Measurements from ENCODE around the gene WBP1. TPM values are rescaled to one million over a fixed set of nuclear protein-coding genes. Genes with fewer than 3 reads are reported as not detected.
"Not testable (repeated sequence)": the region's sequence is repeated elsewhere in the genome, so short reads cannot be mapped to it uniquely, and the experiment has no call there.

WBP1 gene
- total RNA-seq, 2 experiments from 2014 or later, result 52.5 to 52.6 TPM

DNA sequence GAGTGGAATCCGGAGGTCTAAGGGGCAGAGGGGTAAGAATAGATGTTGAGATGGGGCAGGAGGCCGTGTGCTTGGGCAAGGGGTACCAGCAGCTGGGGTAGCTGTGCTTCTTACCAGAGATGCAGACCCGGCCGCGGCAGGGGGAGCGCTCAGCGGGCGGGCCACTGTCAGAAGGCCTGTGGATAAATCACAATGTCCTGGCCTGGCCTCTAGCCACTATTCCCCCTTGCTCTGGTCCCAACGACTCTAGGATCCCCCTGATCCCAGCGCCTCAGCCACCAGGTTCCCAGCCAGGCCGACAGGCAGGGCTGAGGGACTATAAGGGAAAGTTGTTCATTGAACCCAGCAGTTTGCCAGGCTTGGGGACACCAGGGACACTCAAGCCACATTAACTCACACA lies 27.7 kb upstream of the WBP1 start:
- ChIA-PET POLR2A (no interaction called here), CTCF (interaction anchor here (1.5 to 2.3 kb wide), 3 partner anchors 10 to 102 kb away, joined by 3 to 6 read pairs (median 5); no protein-coding TSS in a partner anchor)
- H3K4me1 Mint-ChIP-seq, result no peaks in the 10 kb centered on the region
- no peak overlapping the region for H3K27ac Mint-ChIP-seq
- no peak overlapping the region for H3K4me3 Mint-ChIP-seq
- DNase-seq, result no peak
- H3K36me3 Mint-ChIP-seq (ENCODE audit: low read depth), result peaks cover 5% of the 10 kb centered on the region
- no peaks in the 10 kb centered on the region for H3K27me3 Mint-ChIP-seq
- no peaks in the 10 kb centered on the region for H3K9me3 Mint-ChIP-seq

DNA sequence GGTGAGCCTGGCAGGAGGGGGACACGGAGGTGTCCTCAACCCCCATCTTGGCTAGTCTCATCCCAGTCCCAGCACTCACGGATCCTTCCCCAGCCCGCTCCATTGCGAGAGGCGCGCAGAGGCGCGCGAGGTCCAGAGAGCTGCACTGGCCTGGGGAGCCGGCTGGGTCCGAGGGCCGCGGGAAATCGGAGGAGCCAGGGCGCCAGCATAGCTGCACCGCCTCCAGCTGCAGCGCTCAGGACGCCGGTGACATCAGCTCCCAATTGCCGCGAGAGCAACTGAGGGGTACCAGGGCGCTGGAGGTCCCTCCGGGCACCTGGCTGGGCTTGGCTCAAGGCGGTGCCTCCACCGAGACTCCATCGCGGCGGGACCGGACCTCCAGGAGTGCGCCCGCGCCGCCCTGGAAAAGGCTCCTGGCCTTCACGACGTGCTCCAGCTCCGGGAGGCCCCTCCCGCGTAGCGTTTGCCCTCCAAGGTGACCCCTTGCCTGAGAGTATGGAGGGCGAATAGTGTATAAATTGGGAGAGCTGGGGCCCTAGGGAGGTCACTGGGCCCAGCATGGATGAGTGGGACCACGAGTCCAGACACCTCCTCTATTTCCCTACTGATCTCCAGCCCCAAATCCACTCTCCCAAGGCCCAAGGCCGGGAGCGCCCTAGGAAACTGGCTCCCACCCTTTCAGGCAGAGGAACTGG lies 22.0 kb upstream of the WBP1 start:
- ChIA-PET POLR2A (no interaction called here), CTCF (no interaction called here)
- H3K9me3 Mint-ChIP-seq, result no peaks in the 10 kb centered on the region
- peaks cover 24% of the 10 kb centered on the region for H3K27me3 Mint-ChIP-seq
- DNase-seq, result no peak
- no peaks in the 10 kb centered on the region for H3K36me3 Mint-ChIP-seq (ENCODE audit: low read depth)
- H3K27ac Mint-ChIP-seq, result no peak overlapping the region
- H3K4me1 Mint-ChIP-seq, result peaks cover 5% of the 10 kb centered on the region
- H3K4me3 Mint-ChIP-seq, result no peak overlapping the region

DNA sequence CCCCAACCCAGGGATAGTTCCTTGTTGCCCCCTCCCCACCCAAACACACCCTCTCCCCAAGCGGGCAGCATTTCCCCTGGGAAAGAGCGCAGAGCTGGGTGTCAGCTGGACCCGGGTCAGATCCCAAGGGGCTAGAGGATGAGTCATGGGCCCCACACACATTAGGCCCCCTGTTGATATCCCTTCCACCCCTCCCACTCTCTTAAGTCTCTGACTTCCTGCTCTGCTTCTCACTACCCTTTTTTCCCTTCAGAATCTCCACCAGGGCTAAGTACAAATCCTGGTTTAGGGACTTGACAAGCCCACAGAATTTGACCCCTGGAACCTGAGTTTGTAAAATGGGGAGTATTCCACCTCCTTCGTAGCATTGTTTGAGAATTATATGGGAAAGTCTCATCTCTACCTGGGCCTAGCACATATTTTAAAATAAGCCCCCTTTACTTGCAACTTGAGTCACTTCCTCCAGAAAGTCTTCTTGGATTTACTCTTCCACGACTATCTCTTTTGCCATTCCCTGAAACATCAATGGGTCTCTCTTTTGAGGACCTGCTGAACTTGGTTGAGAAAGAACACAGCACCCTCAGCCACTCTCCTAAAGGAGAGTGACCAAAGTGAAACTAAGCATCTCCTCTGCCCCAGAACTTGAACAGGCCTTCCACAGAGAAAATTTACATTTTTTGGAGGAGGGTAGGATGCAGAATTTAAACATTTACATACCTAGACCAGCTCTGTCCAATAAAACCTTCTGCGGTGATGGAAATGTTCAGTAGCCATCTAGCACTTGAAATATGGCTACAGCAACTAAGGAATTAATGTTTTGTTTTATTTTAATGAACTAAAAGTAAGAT lies 21.2 kb upstream of the WBP1 start:
- Mint-ChIP-seq H3K9me3 (no peaks in the 10 kb centered on the region), H3K27me3 (peaks cover 24% of the 10 kb centered on the region), H3K36me3 (ENCODE audit: low read depth) (no peaks in the 10 kb centered on the region), H3K4me3 (no peak overlapping the region), H3K27ac (no peak overlapping the region), H3K4me1 (peaks cover 5% of the 10 kb centered on the region)
- no peak for DNase-seq
- ChIA-PET CTCF (no interaction called here), POLR2A (no interaction called here)

DNA sequence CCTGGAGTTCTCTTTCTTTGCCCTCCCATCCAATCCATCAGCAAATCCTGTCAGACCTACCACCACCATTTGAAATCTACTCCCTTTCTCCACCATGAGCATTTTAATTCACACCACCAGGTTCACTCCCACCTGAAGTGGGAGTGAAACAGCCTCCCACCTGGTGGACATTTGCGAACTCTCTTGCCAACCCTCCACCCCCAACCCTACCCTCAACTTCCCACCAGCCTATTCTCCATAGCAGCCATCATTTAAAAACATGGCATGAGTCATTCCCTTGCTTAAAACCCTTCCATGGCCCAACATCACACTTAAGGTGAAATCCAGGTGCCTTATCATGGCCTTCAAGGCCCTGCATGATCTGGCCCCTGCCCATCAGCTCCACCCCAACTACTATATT lies 20.0 kb upstream of the WBP1 start:
- Mint-ChIP-seq H3K36me3 (ENCODE audit: low read depth) (no peaks in the 10 kb centered on the region), H3K27ac (no peak overlapping the region), H3K4me1 (peaks cover 9% of the 10 kb centered on the region), H3K4me3 (no peak overlapping the region), H3K9me3 (no peaks in the 10 kb centered on the region), H3K27me3 (peaks cover 33% of the 10 kb centered on the region)
- ChIA-PET POLR2A (no interaction called here), CTCF (interaction anchor here (0.5 to 2.9 kb wide), 2 partner anchors 12 to 16 kb away, joined by 3 to 10 read pairs; partner anchors contain the start of gene INO80B)
- DNase-seq, result no peak

GRCh38 chr2:74439373-74439772 lies 18.9 kb upstream of the WBP1 start:
- H3K27ac Mint-ChIP-seq, result no peak overlapping the region
- no peak for DNase-seq
- H3K4me3 Mint-ChIP-seq, result no peak overlapping the region
- no peaks in the 10 kb centered on the region for H3K9me3 Mint-ChIP-seq
- ChIA-PET POLR2A (no interaction called here), CTCF (interaction anchor here (0.8 to 2.9 kb wide), 7 partner anchors 9 to 42 kb away, joined by 3 to 10 read pairs (median 5); partner anchors contain the start of genes C2orf81, INO80B and WDR54)
- H3K27me3 Mint-ChIP-seq, result peaks cover 38% of the 10 kb centered on the region
- peaks cover 9% of the 10 kb centered on the region for H3K4me1 Mint-ChIP-seq
- H3K36me3 Mint-ChIP-seq (ENCODE audit: low read depth), result no peaks in the 10 kb centered on the region

GRCh38 chr2:74439803-74440377 lies 18.3 kb upstream of the WBP1 start:
- H3K4me3 Mint-ChIP-seq, result no peak overlapping the region
- H3K27me3 Mint-ChIP-seq, result peaks cover 43% of the 10 kb centered on the region
- H3K4me1 Mint-ChIP-seq, result peaks cover 9% of the 10 kb centered on the region
- H3K9me3 Mint-ChIP-seq, result no peaks in the 10 kb centered on the region
- no peaks in the 10 kb centered on the region for H3K36me3 Mint-ChIP-seq (ENCODE audit: low read depth)
- no peak overlapping the region for H3K27ac Mint-ChIP-seq
- POLR2A ChIA-PET, result no interaction called here
- no peak for DNase-seq
- CTCF ChIA-PET, result interaction anchor here (0.6 to 2.9 kb wide), 9 partner anchors 9 to 92 kb away, joined by 3 to 10 read pairs (median 4); partner anchors contain the start of genes C2orf81, INO80B and WDR54

GRCh38 chr2:74440378-74441169 lies 17.7 kb upstream of the WBP1 start:
- ChIA-PET POLR2A (interaction anchor here (0.5 kb wide), 1 partner anchor 43 kb away, joined by 4 read pairs; no protein-coding TSS in a partner anchor), CTCF (interaction anchor here (0.6 to 2.9 kb wide), 10 partner anchors 8 to 147 kb away, joined by 3 to 10 read pairs (median 3); partner anchors contain the start of genes C2orf81, INO80B and WDR54)
- peaks cover 9% of the 10 kb centered on the region for H3K4me1 Mint-ChIP-seq
- no peaks in the 10 kb centered on the region for H3K36me3 Mint-ChIP-seq (ENCODE audit: low read depth)
- no peak for DNase-seq
- H3K27me3 Mint-ChIP-seq, result peaks cover 46% of the 10 kb centered on the region
- peak overlapping the region; percentile 36 for H3K4me3 Mint-ChIP-seq
- H3K9me3 Mint-ChIP-seq, result no peaks in the 10 kb centered on the region
- no peak overlapping the region for H3K27ac Mint-ChIP-seq

GRCh38 chr2:74441170-74441689 lies 17.0 kb upstream of the WBP1 start:
- no peaks in the 10 kb centered on the region for H3K36me3 Mint-ChIP-seq (ENCODE audit: low read depth)
- peaks cover 9% of the 10 kb centered on the region for H3K4me1 Mint-ChIP-seq
- POLR2A ChIA-PET, result interaction anchor here (0.5 kb wide), 1 partner anchor 43 kb away, joined by 4 read pairs; no protein-coding TSS in a partner anchor
- H3K4me3 Mint-ChIP-seq, result no peak overlapping the region
- DNase-seq, result no peak
- no peaks in the 10 kb centered on the region for H3K9me3 Mint-ChIP-seq
- H3K27me3 Mint-ChIP-seq, result peaks cover 46% of the 10 kb centered on the region
- CTCF ChIA-PET, result interaction anchor here (1.0 to 2.9 kb wide), 5 partner anchors 9 to 146 kb away, joined by 3 to 10 read pairs (median 3); partner anchors contain the start of gene INO80B
- H3K27ac Mint-ChIP-seq, result no peak overlapping the region

DNA sequence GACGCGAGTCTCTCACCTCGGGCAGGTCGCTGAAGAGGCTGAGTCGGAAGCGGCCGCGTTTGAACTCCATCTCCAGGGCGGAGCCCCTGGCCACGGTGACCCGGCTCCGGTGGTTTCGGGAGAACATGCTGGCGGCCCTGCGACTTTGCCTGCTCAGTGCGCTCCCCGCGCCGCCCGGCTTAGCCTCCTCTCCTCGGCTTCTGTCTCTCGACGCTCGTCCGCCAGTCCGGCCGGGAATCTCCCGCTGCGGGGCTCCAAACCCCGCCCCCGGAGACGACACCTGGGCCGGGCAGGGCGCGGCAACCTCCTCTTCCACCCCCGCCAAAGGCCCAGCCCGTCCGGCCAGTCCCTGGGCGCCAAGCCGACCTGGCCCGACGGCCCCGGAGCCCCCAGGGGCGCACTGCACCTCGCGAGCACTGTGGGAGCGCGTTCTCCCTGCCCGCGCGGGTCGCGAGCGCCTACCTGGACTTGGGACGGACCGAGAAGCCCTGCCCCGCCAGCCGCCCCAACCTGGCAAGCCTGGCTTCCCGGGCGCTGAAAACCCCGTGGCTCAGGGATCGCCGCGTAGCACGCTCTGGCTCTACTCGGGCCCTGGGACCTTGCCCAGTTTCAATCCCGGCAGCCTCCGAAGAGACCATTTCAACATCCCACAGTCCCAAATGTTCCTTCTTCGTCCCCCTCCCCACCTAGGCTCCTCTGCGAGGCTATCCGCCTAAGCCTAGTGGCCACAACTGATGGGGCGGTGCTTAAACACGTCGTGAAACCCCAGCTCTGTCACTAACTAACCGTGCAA lies 16.4 kb upstream of the WBP1 start, which contains the start of gene RTKN:
RTKN (minus strand) TSS at position 248 of the 793 bp plus-strand sequence; CDS start at position 127, 121 bp downstream.
- H3K27ac Mint-ChIP-seq, result no peak within 1 kb of the TSS
- H3K4me1 Mint-ChIP-seq, result peaks cover 9% of the 10 kb centered on the region
- DNase-seq, result no peak
- no peaks in the 10 kb centered on the region for H3K9me3 Mint-ChIP-seq
- POLR2A ChIA-PET, result no interaction called here
- CTCF ChIA-PET, result interaction anchor here (0.9 to 1.8 kb wide), 4 partner anchors 9 to 145 kb away, joined by 3 to 6 read pairs (median 4); no protein-coding TSS in a partner anchor
- no peaks in the 10 kb centered on the region for H3K36me3 Mint-ChIP-seq (ENCODE audit: low read depth)
- H3K4me3 Mint-ChIP-seq, result peak within 1 kb of the TSS; percentile 55
- H3K27me3 Mint-ChIP-seq, result peaks cover 46% of the 10 kb centered on the region

DNA sequence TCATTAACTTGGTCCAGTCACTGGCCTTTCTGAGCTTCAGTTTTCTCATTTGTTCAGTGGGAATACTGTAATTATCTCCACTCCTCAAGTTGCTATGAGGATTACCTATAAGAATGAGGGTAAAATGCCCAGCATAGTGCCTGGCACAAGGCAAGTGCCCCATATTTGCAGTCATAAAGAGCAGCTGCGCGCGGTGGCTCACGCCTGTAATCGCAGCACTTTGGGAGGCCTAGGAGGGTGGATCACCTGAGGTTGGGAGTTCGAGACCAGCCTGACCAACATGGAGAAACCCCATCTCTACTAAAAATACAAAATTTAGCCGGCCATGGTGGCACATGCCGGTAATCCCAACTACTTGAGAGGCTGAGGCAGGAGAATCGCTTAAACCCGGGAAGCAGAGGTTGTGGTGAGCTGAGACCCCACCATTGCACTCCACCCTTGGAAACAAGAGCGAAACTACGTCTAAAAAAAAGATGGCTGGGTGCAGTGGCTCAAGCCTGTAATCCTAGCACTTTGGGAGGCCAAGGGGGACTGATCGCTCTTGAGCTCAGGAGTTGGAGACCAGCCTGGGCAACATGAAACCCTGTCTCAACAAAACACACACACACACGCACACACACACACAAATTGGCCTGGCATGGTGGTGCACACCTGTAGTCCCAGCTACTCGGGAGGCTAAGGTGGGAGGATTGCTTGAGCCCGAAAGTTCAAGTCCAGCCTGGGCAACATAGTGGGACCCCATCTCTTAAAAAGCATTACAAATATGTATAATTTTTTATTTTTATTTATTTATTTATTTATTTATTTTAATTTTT lies 15.5 kb upstream of the WBP1 start:
- Mint-ChIP-seq H3K27me3 (peaks cover 52% of the 10 kb centered on the region), H3K4me3 (peak overlapping the region; percentile 55)
- CTCF ChIA-PET, result interaction anchor here (0.9 to 1.8 kb wide), 4 partner anchors 9 to 20 kb away, joined by 3 to 6 read pairs (median 4); no protein-coding TSS in a partner anchor
- H3K4me1 Mint-ChIP-seq; H3K36me3 Mint-ChIP-seq (ENCODE audit: low read depth); DNase-seq; POLR2A ChIA-PET; H3K27ac Mint-ChIP-seq; H3K9me3 Mint-ChIP-seq: not testable (repeated sequence)
